B cell (primary cell): ENCODE data around the gene CLDN20. TPM values are rescaled to one million over a fixed set of nuclear protein-coding genes. Genes with fewer than 3 reads are reported as not detected.

Experiments used
- ATAC-seq: fragments of 200-7000 bp; cut with Tn5 transposase; one replicate; pipeline ENCODE4 v1.10.0; 2021; ENCODE audit warnings: low read depth, mild to moderate bottlenecking, moderate number of reproducible peaks, moderate library complexity
- CTCF ChIA-PET: fragments of 350-600 bp; sonication (Branson Sonifier 250); formaldehyde crosslinking; loops from one replicate; lab custom pipeline; 2021; ENCODE audit warnings: antibody characterized with exemption, inconsistent platforms; lab: Charles Lee
- POLR2A ChIA-PET: fragments of 350-600 bp; sonication (Branson Sonifier 250); formaldehyde crosslinking; loops from one replicate; lab custom pipeline; 2021; ENCODE audit warnings: antibody characterized with exemption; lab: Charles Lee
- DNase-seq: peaks from one replicate; pipeline ENCODE4 v3.0.0; 2013
- H2AFZ ChIP-seq: 2 replicates; pipeline ENCODE4 v1.6.1; 2012; ENCODE audit warnings: mild to moderate bottlenecking, low read depth, low read length; ENCODE audit not compliant: insufficient read depth, poor library complexity, severe bottlenecking
- H3K27ac ChIP-seq, 2 donors: 1 replicate in 1 of 2; 2 replicates in 1 of 2; pipeline ENCODE4 v1.5.1; 2012 to 2013; ENCODE audit warnings: low read length in 2 of 2, mild to moderate bottlenecking in 2 of 2, moderate library complexity in 1 of 2
- H3K27me3 ChIP-seq, 4 experiments: fragments of 200-600 bp in 1 of 4; sonication (generic) in 1 of 4; replicated peaks in 1 of 4; 1 replicate in 2 of 4; 2 replicates in 2 of 4; pipeline versions ENCODE4 v1.6.1 to v1.7.0; 2013 to 2016; ENCODE audit warnings: low read length in 3 of 4, mild to moderate bottlenecking in 2 of 4, mixed read lengths in 1 of 4, moderate library complexity in 1 of 4; ENCODE audit not compliant: insufficient read depth in 4 of 4, control insufficient read depth in 3 of 4; ENCODE audit errors: control extremely low read depth in 1 of 4
- H3K36me3 ChIP-seq, 2 experiments: replicated peaks in 1 of 2; 1 replicate in 1 of 2; 2 replicates in 1 of 2; pipeline versions ENCODE4 v1.6.1 to v1.7.1; 2013; ENCODE audit warnings: low read length in 1 of 2; ENCODE audit not compliant: insufficient read depth in 2 of 2, control insufficient read depth in 1 of 2; ENCODE audit errors: control extremely low read depth in 1 of 2, extremely low read depth in 1 of 2
- H3K4me1 ChIP-seq, 2 donors: fragments of 200-600 bp in 1 of 2; sonication (generic) in 1 of 2; 1 replicate in 1 of 2; 2 replicates in 1 of 2; pipeline versions ENCODE4 v1.5.1 to v1.6.1; 2013 to 2017; ENCODE audit warnings: low read length in 2 of 2; ENCODE audit not compliant: control insufficient read depth in 2 of 2, insufficient read depth in 2 of 2
- H3K4me2 ChIP-seq: replicated peaks from 2 replicates; pipeline ENCODE3; 2012; ENCODE audit warnings: mild to moderate bottlenecking, low read depth, low read length; ENCODE audit not compliant: poor library complexity, severe bottlenecking
- H3K4me3 ChIP-seq, 5 experiments: fragments of 200-600 bp in 1 of 5; sonication (generic) in 1 of 5; 1 replicate in 3 of 5; 2 replicates in 2 of 5; pipeline versions ENCODE4 v1.5.1 to v1.7.0; 2011 to 2016; ENCODE audit warnings: low read length in 4 of 5, mild to moderate bottlenecking in 4 of 5, low read depth in 2 of 5, control low read depth in 1 of 5, moderate library complexity in 1 of 5; ENCODE audit not compliant: insufficient read depth in 1 of 5; ENCODE audit errors: control extremely low read depth in 1 of 5, extremely low read depth in 1 of 5
- H3K79me2 ChIP-seq: fragments of 200-600 bp; sonication (generic); one replicate; pipeline ENCODE4 v1.6.0; 2016; ENCODE audit warnings: low read length; ENCODE audit not compliant: control insufficient read depth, insufficient read depth
- H3K9ac ChIP-seq: fragments of 200-600 bp; sonication (generic); 2 replicates; pipeline ENCODE4 v1.6.1; 2017; ENCODE audit warnings: mild to moderate bottlenecking, low read length, moderate library complexity
- H3K9me3 ChIP-seq, 3 donors: one replicate each; pipeline versions ENCODE4 v1.6.1 to v1.7.1; 2013; ENCODE audit warnings: low read length in 2 of 3; ENCODE audit not compliant: control insufficient read depth in 2 of 3, insufficient read depth in 1 of 3; ENCODE audit errors: control extremely low read depth in 1 of 3
- H4K20me1 ChIP-seq: 2 replicates; pipeline ENCODE4 v1.6.0; 2012; ENCODE audit warnings: mild to moderate bottlenecking, low read length; ENCODE audit not compliant: insufficient read depth, control insufficient read depth, poor library complexity, severe bottlenecking
- H3K27ac Mint-ChIP-seq: one replicate; pipeline ENCODE4 v1.8.0; 2021; ENCODE audit warnings: mixed read lengths
- H3K27me3 Mint-ChIP-seq: one replicate; pipeline ENCODE4 v1.8.0; 2021; ENCODE audit warnings: mixed read lengths
- H3K4me1 Mint-ChIP-seq: one replicate; pipeline ENCODE4 v1.8.0; 2021; ENCODE audit warnings: mixed read lengths
- H3K4me3 Mint-ChIP-seq: one replicate; pipeline ENCODE4 v1.8.0; 2021; ENCODE audit warnings: mixed read lengths
- H3K9me3 Mint-ChIP-seq: one replicate; pipeline ENCODE4 v1.8.0; 2022; ENCODE audit warnings: mixed read lengths; ENCODE audit not compliant: insufficient read depth
- EZH2 ChIP-seq: IDR thresholded peaks from 2 replicates; pipeline ENCODE4 v1.6.1; 2012; ENCODE audit warnings: borderline replicate concordance, low read depth, mild to moderate bottlenecking, moderate library complexity, low read length; ENCODE audit not compliant: insufficient read depth, poor library complexity, severe bottlenecking
- WGBS: methylation state at CpG from one replicate; pipeline ENCODE4 v1.1.5; 2013; ENCODE audit warnings: missing lambda C conversion rate; ENCODE audit not compliant: insufficient coverage; 5-methylcytosine and 5-hydroxymethylcytosine counted together
- intact Hi-C: fragments of 100-400 bp; cut with micrococcal nuclease; formaldehyde crosslinking; loops from one replicate; pipeline ENCODE4 v1.10.0; 2022
- polyA plus RNA-seq: library from polyadenylated mRNA; depleted of rRNA; stranded (reverse); fragments of >200 nt; gene quantifications from 2 replicates; pipeline ENCODE4 v1.2.3, GENCODE V29; 2012
- total RNA-seq, 2 donors: library from RNA; stranded (reverse); fragments of 120-200 nt in 1 of 2; gene quantifications; 1 replicate in 1 of 2; 2 replicates in 1 of 2; pipeline versions ENCODE4 v1.2.3 to v1.2.4, GENCODE V29; 2013 to 2022
- TF ChIP-seq, protein P1 (sequence below): fragments of 200-600 bp; IDR thresholded peaks from one replicate; pipeline ENCODE4 v1.8.0; 2022; ENCODE audit warnings: antibody characterized with exemption, mild to moderate bottlenecking

CLDN20 gene
- total and polyA plus RNA-seq, 2 donors (not counting 1 experiment from before 2014, with no cell fraction given) = not detected

DNA sequence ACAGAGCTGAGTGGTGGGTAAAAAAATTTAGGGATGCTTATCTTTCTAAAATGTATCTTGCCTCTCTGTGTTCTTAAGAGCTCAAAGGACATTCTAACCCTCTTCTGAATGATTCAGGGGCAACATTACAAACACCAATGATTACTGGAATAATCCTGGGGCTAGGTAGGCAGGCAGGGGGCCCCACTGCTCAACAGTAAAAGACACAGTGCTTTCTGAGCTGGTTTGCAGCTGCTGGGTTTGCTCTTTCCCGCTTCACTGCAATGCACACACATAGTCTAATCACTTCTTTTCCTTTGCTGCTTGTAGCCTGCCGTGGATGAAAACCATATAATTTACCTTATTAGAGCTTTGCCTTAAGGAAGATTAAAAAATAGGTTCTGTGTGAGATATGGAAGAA lies 23.9 kb downstream of the CLDN20 start:
- Histone ChIP-seq H3K79me2 (no peaks in the 10 kb centered on the region), H3K4me1 (no peaks in the 10 kb centered on the region), H4K20me1 (no peaks in the 10 kb centered on the region), H3K4me3 (no peak overlapping the region), H3K36me3 (peaks cover 7 to 47% of the 10 kb centered on the region in 2 experiments), H3K27me3 (no peaks in the 10 kb centered on the region), H3K4me2 (no peak overlapping the region), H3K9me3 (no peaks in the 10 kb centered on the region), H2AFZ (no peak overlapping the region), H3K9ac (no peak overlapping the region), H3K27ac (no peak overlapping the region)
- no peak overlapping the region for H3K27ac Mint-ChIP-seq
- CTCF ChIA-PET = interaction anchor here (0.6 to 1.2 kb wide), 3 partner anchors 10 to 26 kb away, joined by 3 to 4 read pairs (median 3); no protein-coding TSS in a partner anchor
- intact Hi-C loops = no loop called here
- no peaks in the 10 kb centered on the region for H3K4me1 Mint-ChIP-seq
- H3K9me3 Mint-ChIP-seq = no peaks in the 10 kb centered on the region
- POLR2A ChIA-PET = no interaction called here
- no CpG with 5 or more reads among the region's 2 CpGs for WGBS
- DNase-seq = no peak
- TF ChIP-seq EZH2 = no peak
- TF ChIP-seq, protein P1, sequence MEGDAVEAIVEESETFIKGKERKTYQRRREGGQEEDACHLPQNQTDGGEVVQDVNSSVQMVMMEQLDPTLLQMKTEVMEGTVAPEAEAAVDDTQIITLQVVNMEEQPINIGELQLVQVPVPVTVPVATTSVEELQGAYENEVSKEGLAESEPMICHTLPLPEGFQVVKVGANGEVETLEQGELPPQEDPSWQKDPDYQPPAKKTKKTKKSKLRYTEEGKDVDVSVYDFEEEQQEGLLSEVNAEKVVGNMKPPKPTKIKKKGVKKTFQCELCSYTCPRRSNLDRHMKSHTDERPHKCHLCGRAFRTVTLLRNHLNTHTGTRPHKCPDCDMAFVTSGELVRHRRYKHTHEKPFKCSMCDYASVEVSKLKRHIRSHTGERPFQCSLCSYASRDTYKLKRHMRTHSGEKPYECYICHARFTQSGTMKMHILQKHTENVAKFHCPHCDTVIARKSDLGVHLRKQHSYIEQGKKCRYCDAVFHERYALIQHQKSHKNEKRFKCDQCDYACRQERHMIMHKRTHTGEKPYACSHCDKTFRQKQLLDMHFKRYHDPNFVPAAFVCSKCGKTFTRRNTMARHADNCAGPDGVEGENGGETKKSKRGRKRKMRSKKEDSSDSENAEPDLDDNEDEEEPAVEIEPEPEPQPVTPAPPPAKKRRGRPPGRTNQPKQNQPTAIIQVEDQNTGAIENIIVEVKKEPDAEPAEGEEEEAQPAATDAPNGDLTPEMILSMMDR = no peak
- ATAC-seq = no peak
- H3K4me3 Mint-ChIP-seq = no peak overlapping the region
- no peaks in the 10 kb centered on the region for H3K27me3 Mint-ChIP-seq

DNA sequence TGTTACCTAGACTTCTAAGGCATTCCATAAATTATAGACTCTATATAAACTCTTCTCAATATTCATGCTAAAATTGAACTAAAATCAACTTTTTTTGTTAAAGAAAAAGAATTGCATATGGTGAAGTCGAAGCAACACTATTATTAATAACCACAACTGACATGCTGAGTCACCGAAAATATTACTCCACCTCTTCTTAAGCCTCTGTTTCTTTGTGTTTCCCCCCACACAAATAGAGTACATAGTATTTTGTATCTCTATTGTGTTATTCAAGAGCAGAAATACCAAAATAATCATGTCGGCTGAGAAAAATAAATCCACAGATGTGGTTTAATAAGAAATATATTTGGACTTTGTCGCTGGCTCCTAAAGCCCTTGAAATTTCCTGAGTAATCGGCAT lies 26.7 kb downstream of the CLDN20 start:
- POLR2A ChIA-PET = no interaction called here
- DNase-seq = no peak
- intact Hi-C loops = no loop called here
- no peak overlapping the region for H3K27ac Mint-ChIP-seq
- Histone ChIP-seq H3K4me2 (no peak overlapping the region), H3K36me3 (peaks cover 0 to 39% of the 10 kb centered on the region in 2 experiments), H3K4me3 (no peak overlapping the region), H3K79me2 (no peaks in the 10 kb centered on the region), H3K9me3 (no peaks in the 10 kb centered on the region), H3K4me1 (no peaks in the 10 kb centered on the region), H3K27ac (no peak overlapping the region), H3K27me3 (no peaks in the 10 kb centered on the region), H4K20me1 (no peaks in the 10 kb centered on the region), H2AFZ (no peak overlapping the region), H3K9ac (no peak overlapping the region)
- ATAC-seq = no peak
- no peak overlapping the region for H3K4me3 Mint-ChIP-seq
- CTCF ChIA-PET = no interaction called here
- no peaks in the 10 kb centered on the region for H3K9me3 Mint-ChIP-seq
- no peak for TF ChIP-seq EZH2
- TF ChIP-seq, protein P1 = no peak
- no peaks in the 10 kb centered on the region for H3K27me3 Mint-ChIP-seq
- no CpG with 5 or more reads among the region's 5 CpGs for WGBS
- H3K4me1 Mint-ChIP-seq = no peaks in the 10 kb centered on the region
